CD14-positive monocyte (primary cell): ENCODE results near the gene CPT2. TPM values are rescaled to one million over a fixed set of nuclear protein-coding genes. Genes with fewer than 3 reads are reported as not detected.
A peak's percentile ranks its signal among the peaks of the same experiment; 100 is the strongest.

Source experiments
- DNase-seq, 3 donors: peaks; one replicate each; pipeline ENCODE4 v3.0.0-alpha.2; 2011 to 2022
- H2AFZ ChIP-seq: 2 replicates; pipeline ENCODE4 v1.6.0; 2012; ENCODE audit warnings: mild to moderate bottlenecking, low read depth, low read length, inconsistent platforms; ENCODE audit not compliant: insufficient read depth, poor library complexity, severe bottlenecking
- H3K27ac ChIP-seq, 2 donors: 1 replicate in 1 of 2; 2 replicates in 1 of 2; pipeline ENCODE4 v1.5.1; 2012 to 2013; ENCODE audit warnings: low read length in 2 of 2, control low read depth in 1 of 2, inconsistent platforms in 1 of 2, low read depth in 1 of 2, mild to moderate bottlenecking in 1 of 2
- H3K27me3 ChIP-seq, 2 donors: one replicate each; pipeline versions ENCODE4 v1.6.0 to v1.6.1; 2011 to 2013; ENCODE audit warnings: low read length in 2 of 2; ENCODE audit not compliant: control insufficient read depth in 2 of 2, insufficient read depth in 2 of 2
- H3K36me3 ChIP-seq, 2 donors: replicated peaks in 1 of 2; 1 replicate in 1 of 2; 2 replicates in 1 of 2; pipeline versions ENCODE4 v1.5.1 to v1.6.1; 2012 to 2013; ENCODE audit warnings: low read length in 2 of 2, control low read depth in 1 of 2, inconsistent platforms in 1 of 2, mild to moderate bottlenecking in 1 of 2; ENCODE audit not compliant: insufficient read depth in 2 of 2, control insufficient read depth in 1 of 2
- H3K4me1 ChIP-seq, 2 donors: 1 replicate in 1 of 2; 2 replicates in 1 of 2; pipeline versions ENCODE4 v1.5.1 to v1.6.1; 2012 to 2013; ENCODE audit warnings: low read length in 2 of 2, control low read depth in 1 of 2, inconsistent platforms in 1 of 2, mild to moderate bottlenecking in 1 of 2, moderate library complexity in 1 of 2; ENCODE audit not compliant: insufficient read depth in 2 of 2, control insufficient read depth in 1 of 2
- H3K4me2 ChIP-seq: replicated peaks from 2 replicates; pipeline ENCODE3; 2012; ENCODE audit warnings: low read length, moderate library complexity, mild to moderate bottlenecking; ENCODE audit not compliant: poor library complexity, severe bottlenecking; ENCODE audit errors: extremely low read depth
- H3K4me3 ChIP-seq, 3 experiments: fragments of 200-600 bp in 1 of 3; sonication (generic) in 1 of 3; replicated peaks in 1 of 3; 1 replicate in 2 of 3; 2 replicates in 1 of 3; pipeline ENCODE4 v1.5.1; 2011 to 2013; ENCODE audit warnings: low read length in 3 of 3, mild to moderate bottlenecking in 3 of 3, control low read depth in 2 of 3, low read depth in 2 of 3, inconsistent platforms in 1 of 3, moderate library complexity in 1 of 3
- H3K79me2 ChIP-seq: 2 replicates; pipeline ENCODE4 v1.6.0; 2012; ENCODE audit warnings: mild to moderate bottlenecking, control low read depth, inconsistent platforms, low read length, moderate library complexity; ENCODE audit not compliant: insufficient read depth
- H3K9ac ChIP-seq: 2 replicates; pipeline ENCODE4 v1.6.0; 2017; ENCODE audit warnings: low read length, mild to moderate bottlenecking; ENCODE audit not compliant: insufficient read depth, poor library complexity, severe bottlenecking
- H3K9me3 ChIP-seq, 2 donors: replicated peaks in 1 of 2; 1 replicate in 1 of 2; 2 replicates in 1 of 2; pipeline versions ENCODE4 v1.5.1 to v1.6.1; 2012 to 2013; ENCODE audit warnings: low read length in 2 of 2, control low read depth in 1 of 2; ENCODE audit not compliant: control insufficient read depth in 1 of 2, insufficient read depth in 1 of 2
- H4K20me1 ChIP-seq: 2 replicates; pipeline ENCODE4 v1.6.0; 2012; ENCODE audit warnings: mild to moderate bottlenecking, low read length, control low read depth, moderate library complexity; ENCODE audit not compliant: insufficient read depth
- H3K27ac Mint-ChIP-seq, 7 donors: one replicate each; pipeline ENCODE4 v1.8.0; 2020; ENCODE audit warnings: mild to moderate bottlenecking in 7 of 7, mixed read lengths in 7 of 7, moderate library complexity in 6 of 7, inconsistent platforms in 2 of 7
- H3K27me3 Mint-ChIP-seq, 3 donors: one replicate each; pipeline ENCODE4 v1.8.0; 2021 to 2022; ENCODE audit warnings: low read depth in 3 of 3, mild to moderate bottlenecking in 3 of 3, mixed read lengths in 3 of 3, moderate library complexity in 3 of 3, inconsistent platforms in 1 of 3
- H3K36me3 Mint-ChIP-seq, 2 donors: one replicate each; pipeline ENCODE4 v1.8.0; 2020; ENCODE audit warnings: mixed read lengths in 2 of 2, inconsistent platforms in 1 of 2, mild to moderate bottlenecking in 1 of 2
- H3K4me1 Mint-ChIP-seq: one replicate; pipeline ENCODE4 v1.8.0; 2020; ENCODE audit warnings: mild to moderate bottlenecking, mixed read lengths
- H3K4me3 Mint-ChIP-seq, 2 donors: one replicate each; pipeline ENCODE4 v1.8.0; 2020; ENCODE audit warnings: mild to moderate bottlenecking in 2 of 2, mixed read lengths in 2 of 2, moderate library complexity in 1 of 2
- H3K9me3 Mint-ChIP-seq, 7 donors: one replicate each; pipeline ENCODE4 v1.8.0; 2020 to 2022; ENCODE audit warnings: mixed read lengths in 7 of 7, mild to moderate bottlenecking in 6 of 7, moderate library complexity in 6 of 7, inconsistent platforms in 2 of 7
- WGBS: methylation state at CpG from one replicate; pipeline ENCODE4 v1.1.5; 2013; ENCODE audit warnings: missing lambda C conversion rate; ENCODE audit not compliant: insufficient coverage; 5-methylcytosine and 5-hydroxymethylcytosine counted together
- intact Hi-C, 2 donors: fragments of 100-400 bp; cut with micrococcal nuclease; formaldehyde crosslinking; loops; one replicate each; pipeline versions ENCODE4 v1.15.0 to v1.15.1; 2023
- polyA plus RNA-seq, 3 donors: library from polyadenylated mRNA; depleted of rRNA in 1 of 3; unstranded in 2 of 3; stranded (reverse) in 1 of 3; fragments of 300-500 nt in 2 of 3; fragments of >200 nt in 1 of 3; fragmentation: Illumina TruSeq in 2 of 3; gene quantifications; 1 replicate in 2 of 3; 2 replicates in 1 of 3; pipeline ENCODE4 v1.2.3, GENCODE V29; 2012 to 2021
- TF ChIP-seq, protein P1 (sequence below): fragments of 200-600 bp; IDR thresholded peaks from one replicate; pipeline ENCODE4 v1.8.0; 2022; ENCODE audit warnings: antibody characterized with exemption, mild to moderate bottlenecking

Gene CPT2
- polyA plus RNA-seq, 3 donors: 7.6 to 29.6 (median 20.2) TPM

DNA sequence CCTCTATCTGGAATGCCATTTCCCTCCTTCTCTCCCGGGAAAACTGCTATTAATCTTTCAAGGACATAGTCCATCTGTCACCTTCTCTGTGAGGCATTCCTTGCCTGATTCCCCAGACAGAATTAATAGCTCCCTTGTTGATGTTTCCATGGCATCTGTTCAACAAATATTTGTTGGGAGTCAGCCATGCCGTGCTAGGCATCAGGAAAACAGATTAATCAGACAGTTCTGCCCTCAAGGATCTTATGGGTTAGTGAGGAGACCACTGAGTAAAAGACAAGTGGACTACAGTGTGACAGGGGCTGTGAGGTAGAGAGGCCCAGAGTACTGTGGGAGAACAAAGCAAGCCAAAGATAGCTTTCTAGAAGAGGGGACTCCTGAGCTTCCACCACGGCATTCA is 53.1 kb downstream of the CPT2 start:
- H3K27ac Mint-ChIP-seq: no peak overlapping the region

DNA sequence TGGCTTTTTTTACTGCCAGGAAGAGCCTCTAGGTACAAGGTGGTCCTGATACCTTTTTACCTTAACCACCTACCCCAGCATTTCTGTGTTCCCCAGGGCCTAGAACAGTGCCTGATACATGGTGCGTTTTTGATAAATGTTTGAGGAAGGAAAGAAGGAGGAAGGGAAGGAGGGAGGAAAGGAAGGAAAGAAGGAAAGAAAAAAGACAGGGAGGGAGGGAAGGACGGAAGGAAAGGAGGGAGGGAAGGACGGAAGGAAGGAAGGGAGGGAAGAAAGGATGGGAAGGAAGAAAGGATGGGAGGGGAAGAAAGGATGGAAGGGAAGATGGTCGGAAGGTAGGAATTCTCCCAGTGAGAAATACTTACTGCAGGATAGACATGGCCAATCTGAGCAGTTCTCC is 53.7 kb downstream of the CPT2 start:
- H3K9ac ChIP-seq: no peak overlapping the region
- no peaks in the 10 kb centered on the region for H3K9me3 ChIP-seq
- no peak for DNase-seq
- TF ChIP-seq, protein P1, sequence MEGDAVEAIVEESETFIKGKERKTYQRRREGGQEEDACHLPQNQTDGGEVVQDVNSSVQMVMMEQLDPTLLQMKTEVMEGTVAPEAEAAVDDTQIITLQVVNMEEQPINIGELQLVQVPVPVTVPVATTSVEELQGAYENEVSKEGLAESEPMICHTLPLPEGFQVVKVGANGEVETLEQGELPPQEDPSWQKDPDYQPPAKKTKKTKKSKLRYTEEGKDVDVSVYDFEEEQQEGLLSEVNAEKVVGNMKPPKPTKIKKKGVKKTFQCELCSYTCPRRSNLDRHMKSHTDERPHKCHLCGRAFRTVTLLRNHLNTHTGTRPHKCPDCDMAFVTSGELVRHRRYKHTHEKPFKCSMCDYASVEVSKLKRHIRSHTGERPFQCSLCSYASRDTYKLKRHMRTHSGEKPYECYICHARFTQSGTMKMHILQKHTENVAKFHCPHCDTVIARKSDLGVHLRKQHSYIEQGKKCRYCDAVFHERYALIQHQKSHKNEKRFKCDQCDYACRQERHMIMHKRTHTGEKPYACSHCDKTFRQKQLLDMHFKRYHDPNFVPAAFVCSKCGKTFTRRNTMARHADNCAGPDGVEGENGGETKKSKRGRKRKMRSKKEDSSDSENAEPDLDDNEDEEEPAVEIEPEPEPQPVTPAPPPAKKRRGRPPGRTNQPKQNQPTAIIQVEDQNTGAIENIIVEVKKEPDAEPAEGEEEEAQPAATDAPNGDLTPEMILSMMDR: no peak
- intact Hi-C loops: no loop called here
- Mint-ChIP-seq H3K36me3 (peaks cover 70 to 79% of the 10 kb centered on the region in 2 donors), H3K9me3 (no peaks in the 10 kb centered on the region), H3K27ac (no peak overlapping the region), H3K27me3 (no peaks in the 10 kb centered on the region), H3K4me1 (no peaks in the 10 kb centered on the region), H3K4me3 (no peak overlapping the region)
- peaks cover 65 to 97% of the 10 kb centered on the region in 2 donors for H3K36me3 ChIP-seq
- H3K4me3 ChIP-seq: no peak overlapping the region
- H4K20me1 ChIP-seq: no peaks in the 10 kb centered on the region
- no peak overlapping the region for H3K4me2 ChIP-seq
- WGBS: 95% methylated on average over 4 of the region's 4 CpGs
- H2AFZ ChIP-seq: no peak overlapping the region
- H3K27me3 ChIP-seq: no peaks in the 10 kb centered on the region
- no peaks in the 10 kb centered on the region for H3K79me2 ChIP-seq
- no peak overlapping the region for H3K27ac ChIP-seq
- no peaks in the 10 kb centered on the region for H3K4me1 ChIP-seq

More for the DNA sequence above, 53.1 kb downstream of the CPT2 start:
- H3K4me3 Mint-ChIP-seq: no peak overlapping the region
- TF ChIP-seq, protein P1: no peak
- H3K4me1 Mint-ChIP-seq: no peaks in the 10 kb centered on the region
- Histone ChIP-seq H3K4me3 (no peak overlapping the region), H3K9me3 (no peaks in the 10 kb centered on the region), H3K9ac (no peak overlapping the region), H3K4me2 (no peak overlapping the region), H3K27me3 (no peaks in the 10 kb centered on the region), H2AFZ (no peak overlapping the region), H3K4me1 (no peaks in the 10 kb centered on the region), H3K79me2 (no peaks in the 10 kb centered on the region), H4K20me1 (no peaks in the 10 kb centered on the region), H3K36me3 (peaks cover 59 to 97% of the 10 kb centered on the region in 2 donors), H3K27ac (peak overlapping the region in 1 of 2 donors; percentile 3)
- DNase-seq: no peak
- peaks cover 70 to 79% of the 10 kb centered on the region in 2 donors for H3K36me3 Mint-ChIP-seq
- intact Hi-C loops: no loop called here
- H3K27me3 Mint-ChIP-seq: no peaks in the 10 kb centered on the region
- 100% methylated on average over 2 of the region's 3 CpGs for WGBS
- no peaks in the 10 kb centered on the region for H3K9me3 Mint-ChIP-seq
